Measurements from ENCODE around the gene SRP14.

Gene SRP14

DNA sequence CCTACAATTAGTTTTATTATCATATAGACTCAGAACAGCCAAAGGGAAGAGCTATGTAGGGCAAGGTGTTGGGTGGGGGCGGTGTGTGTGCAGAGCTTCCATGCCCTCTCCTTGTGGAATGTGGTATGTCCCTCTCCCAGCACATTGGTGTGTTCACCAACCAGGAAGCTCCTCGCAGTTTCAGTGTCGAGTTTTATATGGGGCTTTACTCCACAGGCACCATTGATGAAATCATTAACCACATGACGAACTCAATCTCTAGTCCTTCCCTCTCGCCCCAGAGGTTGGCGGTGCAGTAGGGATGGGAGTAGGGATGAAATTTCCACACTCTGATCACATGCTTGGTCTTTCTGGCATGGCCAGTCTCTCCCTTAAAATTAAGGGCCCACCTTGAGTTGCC lies 13.6 kb upstream of the SRP14 start:
- no peak for DNase-seq (ENCODE audit: extremely low read depth, low read depth)
- TF ChIP-seq, protein P1, sequence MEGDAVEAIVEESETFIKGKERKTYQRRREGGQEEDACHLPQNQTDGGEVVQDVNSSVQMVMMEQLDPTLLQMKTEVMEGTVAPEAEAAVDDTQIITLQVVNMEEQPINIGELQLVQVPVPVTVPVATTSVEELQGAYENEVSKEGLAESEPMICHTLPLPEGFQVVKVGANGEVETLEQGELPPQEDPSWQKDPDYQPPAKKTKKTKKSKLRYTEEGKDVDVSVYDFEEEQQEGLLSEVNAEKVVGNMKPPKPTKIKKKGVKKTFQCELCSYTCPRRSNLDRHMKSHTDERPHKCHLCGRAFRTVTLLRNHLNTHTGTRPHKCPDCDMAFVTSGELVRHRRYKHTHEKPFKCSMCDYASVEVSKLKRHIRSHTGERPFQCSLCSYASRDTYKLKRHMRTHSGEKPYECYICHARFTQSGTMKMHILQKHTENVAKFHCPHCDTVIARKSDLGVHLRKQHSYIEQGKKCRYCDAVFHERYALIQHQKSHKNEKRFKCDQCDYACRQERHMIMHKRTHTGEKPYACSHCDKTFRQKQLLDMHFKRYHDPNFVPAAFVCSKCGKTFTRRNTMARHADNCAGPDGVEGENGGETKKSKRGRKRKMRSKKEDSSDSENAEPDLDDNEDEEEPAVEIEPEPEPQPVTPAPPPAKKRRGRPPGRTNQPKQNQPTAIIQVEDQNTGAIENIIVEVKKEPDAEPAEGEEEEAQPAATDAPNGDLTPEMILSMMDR (IDR thresholded peaks at IDR 0.05; ENCODE audit: low read depth, low read length) = no peak

DNA sequence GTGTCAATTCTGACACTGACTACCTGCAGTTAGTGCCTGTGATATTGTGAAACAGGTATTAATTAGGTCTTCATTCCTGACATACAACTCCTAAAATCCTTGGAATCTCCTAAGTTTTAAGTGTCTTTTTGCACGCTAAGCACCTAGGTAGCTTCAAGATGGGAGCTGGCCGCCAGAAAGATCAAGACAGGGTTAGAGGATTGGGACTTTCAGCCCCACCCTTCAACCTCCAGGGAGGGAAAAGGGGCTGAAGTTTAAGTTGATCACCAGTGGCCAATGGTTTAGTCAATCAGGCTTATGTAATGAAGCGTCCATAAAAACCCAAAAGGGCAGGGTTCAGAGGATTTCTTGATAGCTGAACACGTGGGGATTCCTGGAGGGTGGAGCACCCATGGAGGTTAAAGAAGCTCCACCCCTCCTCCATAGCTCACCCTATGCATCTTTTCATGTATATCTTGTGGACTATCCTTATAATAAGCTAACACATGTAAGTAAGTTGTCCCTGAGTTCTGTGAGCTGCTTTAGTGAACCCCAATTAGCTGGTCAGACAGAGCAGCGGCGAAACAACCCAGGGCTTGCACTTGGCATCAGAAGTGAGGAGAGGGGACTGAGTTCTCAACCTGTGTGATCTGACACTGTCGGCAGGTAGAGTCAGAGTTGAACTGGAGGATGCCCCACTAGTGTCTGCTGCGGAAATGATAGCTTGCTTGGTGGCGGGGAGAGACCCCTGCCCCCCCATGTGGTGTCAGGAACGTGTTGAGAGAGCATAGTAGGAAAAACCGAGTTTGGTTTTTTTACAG lies 12.8 kb upstream of the SRP14 start:
- DNase-seq (ENCODE audit: extremely low read depth, low read depth) = no peak
- TF ChIP-seq, protein P1 (IDR thresholded peaks at IDR 0.05; ENCODE audit: low read depth, low read length) = no peak

DNA sequence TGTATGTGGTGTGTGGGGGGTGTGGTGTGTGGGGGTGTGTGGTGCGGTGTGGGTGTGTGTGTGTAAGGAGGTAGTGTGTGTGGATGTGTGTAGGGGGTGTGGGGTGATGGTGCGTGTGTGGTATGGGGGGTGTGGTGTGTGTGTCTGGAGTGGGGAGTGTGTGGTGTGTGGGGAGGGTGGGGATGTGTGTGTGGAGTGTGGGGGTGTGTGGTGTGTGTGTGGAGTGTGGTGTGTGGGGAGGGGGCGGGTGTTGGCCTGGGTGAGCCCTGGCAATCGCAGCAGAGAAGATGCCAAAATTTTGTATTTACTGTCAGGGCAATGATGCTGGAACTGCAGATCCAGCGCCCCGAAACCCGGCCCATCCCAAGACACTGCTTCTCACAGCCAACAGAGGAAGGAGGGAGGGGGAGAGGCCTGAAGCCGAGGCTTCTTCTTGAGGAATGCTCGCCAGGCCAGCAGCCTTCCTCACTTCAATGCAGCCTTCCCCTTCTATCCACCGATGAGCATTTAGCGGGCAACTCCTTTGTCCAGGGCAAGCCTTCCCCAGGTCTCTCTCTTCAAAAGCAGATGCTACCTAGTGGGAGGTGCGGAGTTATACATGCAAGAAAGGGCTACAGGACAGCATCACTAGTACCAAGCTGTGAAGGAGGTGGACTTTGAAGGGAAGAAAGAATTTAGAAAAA lies 11.9 kb upstream of the SRP14 start:
- DNase-seq (ENCODE audit: extremely low read depth, low read depth) = no peak
- TF ChIP-seq, protein P1 (IDR thresholded peaks at IDR 0.05; ENCODE audit: low read depth, low read length) = no peak

DNA sequence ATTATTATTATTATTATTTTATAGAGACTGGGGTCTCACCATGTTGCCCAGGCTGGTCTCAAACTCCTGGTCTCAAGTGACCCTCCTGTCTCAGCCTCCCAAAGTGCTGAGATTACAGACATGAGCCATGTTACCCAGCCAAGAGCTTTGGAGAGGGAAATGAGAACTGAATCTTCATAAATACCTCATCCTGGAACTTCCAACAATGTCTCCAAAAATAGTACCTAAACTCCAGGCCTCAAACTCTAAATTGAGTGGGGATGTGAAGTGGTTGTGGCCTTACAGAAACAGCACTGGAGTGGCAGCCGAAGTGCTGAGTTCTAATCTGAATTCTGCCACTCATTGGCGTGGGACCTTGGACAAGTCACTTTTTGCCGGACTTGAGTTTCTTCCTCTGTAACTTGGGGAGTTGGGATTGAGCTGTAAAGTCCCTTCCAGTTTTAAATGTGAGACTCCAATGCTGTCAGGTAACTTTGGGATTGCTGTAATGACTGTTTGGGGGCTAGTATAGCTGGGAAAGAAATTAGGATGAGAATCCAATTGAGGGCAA lies 10.0 kb upstream of the SRP14 start:
- no peak for DNase-seq (ENCODE audit: extremely low read depth, low read depth)
- TF ChIP-seq, protein P1 (IDR thresholded peaks at IDR 0.05; ENCODE audit: low read depth, low read length) = no peak

DNA sequence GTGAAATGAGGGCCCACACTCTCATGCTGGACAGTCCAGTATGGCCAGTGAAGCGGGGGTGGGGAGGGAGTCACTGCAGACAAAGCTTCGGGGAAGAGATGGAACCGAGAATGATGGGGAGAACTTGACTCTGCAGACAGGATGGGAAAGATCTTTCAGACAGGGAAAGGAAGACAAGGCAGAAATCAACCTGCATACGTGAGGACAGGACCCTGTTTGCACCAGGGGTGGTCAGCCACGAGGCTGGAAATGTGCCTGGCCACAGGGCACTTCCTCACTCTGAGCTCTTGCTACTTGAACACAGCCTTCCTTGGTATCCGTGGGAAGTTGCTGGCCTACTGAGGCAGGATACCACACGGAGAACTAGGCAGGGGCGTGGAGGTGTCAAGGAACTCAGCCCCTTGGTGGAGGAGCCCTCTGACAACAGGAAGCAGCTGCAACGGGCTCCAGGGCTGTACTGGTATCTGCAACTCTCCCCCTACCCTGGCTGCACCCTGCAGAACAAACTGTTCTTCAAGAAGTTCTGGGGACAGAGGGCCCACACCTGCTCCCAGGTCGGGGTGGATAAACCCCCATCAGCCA lies 9.3 kb upstream of the SRP14 start:
- TF ChIP-seq, protein P1 (IDR thresholded peaks at IDR 0.05; ENCODE audit: low read depth, low read length) = no peak
- DNase-seq (ENCODE audit: extremely low read depth, low read depth) = no peak

DNA sequence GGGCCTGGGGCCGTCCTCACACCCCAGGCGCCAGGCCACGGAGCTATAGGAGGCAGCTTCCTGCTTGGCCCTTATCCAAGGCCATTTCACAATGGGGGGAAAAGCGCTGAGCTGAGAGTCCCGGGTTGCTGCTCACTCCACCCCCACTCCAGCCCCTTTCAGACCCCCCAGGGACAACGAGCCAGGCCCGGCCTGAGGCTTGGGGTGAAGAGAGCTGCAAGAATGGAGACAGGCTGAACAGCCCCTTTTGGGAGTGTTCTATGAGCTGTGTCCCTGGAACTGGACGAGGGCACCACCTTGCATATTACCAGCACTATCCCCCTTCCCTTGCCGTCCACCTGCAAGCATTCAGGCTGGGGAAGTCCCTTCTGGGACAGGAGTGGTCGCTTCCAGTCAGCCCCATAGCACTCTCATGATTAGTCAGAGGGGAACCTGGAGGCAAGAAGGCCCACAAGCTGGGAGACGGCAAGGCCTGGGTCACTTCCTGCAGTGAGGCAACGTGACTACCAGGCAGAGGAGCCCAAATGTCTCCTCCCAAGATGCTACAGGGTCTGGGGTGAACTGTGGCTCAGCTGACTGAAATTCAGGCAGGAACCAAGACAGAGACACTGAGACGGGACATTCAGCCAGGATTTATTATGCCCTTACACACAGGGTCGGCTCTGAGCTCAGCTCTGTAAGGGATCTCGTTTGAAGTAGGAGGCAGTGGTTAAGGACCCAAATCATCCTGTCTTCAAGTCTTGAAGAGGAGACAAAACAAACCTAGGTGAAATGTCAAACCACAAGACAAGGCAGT lies 8.6 kb upstream of the SRP14 start:
- TF ChIP-seq, protein P1 (IDR thresholded peaks at IDR 0.05; ENCODE audit: low read depth, low read length) = no peak
- DNase-seq (ENCODE audit: extremely low read depth, low read depth) = no peak
